ENCODE results near the gene CTNNBIP1.

DNA sequence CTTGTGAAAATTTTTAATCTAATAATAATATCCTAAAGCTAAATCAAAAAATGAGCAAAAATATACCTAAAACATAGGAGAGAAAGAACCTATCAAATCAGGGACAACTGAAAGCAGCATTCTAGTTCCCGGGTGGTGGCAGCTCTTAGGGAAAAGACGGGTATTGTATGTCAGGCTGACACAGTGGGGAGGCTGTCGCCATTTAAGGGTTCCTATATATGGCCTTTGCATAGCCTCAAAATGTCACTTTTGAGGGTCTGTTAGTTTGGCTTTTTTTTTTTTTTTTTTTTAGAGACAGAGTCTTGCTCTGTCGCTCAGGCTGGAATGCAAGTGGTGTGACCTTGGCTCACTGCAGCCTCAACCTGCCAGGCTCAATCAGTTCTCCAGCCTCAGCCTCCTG, 92.3 kb downstream of the CTNNBIP1 start:
- TF ChIP-seq, protein P1, sequence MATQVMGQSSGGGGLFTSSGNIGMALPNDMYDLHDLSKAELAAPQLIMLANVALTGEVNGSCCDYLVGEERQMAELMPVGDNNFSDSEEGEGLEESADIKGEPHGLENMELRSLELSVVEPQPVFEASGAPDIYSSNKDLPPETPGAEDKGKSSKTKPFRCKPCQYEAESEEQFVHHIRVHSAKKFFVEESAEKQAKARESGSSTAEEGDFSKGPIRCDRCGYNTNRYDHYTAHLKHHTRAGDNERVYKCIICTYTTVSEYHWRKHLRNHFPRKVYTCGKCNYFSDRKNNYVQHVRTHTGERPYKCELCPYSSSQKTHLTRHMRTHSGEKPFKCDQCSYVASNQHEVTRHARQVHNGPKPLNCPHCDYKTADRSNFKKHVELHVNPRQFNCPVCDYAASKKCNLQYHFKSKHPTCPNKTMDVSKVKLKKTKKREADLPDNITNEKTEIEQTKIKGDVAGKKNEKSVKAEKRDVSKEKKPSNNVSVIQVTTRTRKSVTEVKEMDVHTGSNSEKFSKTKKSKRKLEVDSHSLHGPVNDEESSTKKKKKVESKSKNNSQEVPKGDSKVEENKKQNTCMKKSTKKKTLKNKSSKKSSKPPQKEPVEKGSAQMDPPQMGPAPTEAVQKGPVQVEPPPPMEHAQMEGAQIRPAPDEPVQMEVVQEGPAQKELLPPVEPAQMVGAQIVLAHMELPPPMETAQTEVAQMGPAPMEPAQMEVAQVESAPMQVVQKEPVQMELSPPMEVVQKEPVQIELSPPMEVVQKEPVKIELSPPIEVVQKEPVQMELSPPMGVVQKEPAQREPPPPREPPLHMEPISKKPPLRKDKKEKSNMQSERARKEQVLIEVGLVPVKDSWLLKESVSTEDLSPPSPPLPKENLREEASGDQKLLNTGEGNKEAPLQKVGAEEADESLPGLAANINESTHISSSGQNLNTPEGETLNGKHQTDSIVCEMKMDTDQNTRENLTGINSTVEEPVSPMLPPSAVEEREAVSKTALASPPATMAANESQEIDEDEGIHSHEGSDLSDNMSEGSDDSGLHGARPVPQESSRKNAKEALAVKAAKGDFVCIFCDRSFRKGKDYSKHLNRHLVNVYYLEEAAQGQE (IDR thresholded peaks at IDR 0.05; ENCODE audit: borderline replicate concordance): no peak
- TF ChIP-seq EZH2 (IDR thresholded peaks at IDR 0.05; ENCODE audit: borderline replicate concordance, insufficient read depth, low read length, poor library complexity, severe bottlenecking) (no peak), EP300 (conservative IDR thresholded peaks at IDR 0.05; ENCODE audit: poor library complexity, severe bottlenecking) (no peak), POLR2AphosphoS5 (IDR thresholded peaks at IDR 0.05) (no peak), TAF1 (IDR thresholded peaks at IDR 0.05; ENCODE audit: low read depth) (no peak), MXI1 (conservative IDR thresholded peaks at IDR 0.05; ENCODE audit: poor library complexity, severe bottlenecking) (no peak), SMC3 (conservative IDR thresholded peaks at IDR 0.05; ENCODE audit: poor library complexity) (no peak), RAD21 (conservative IDR thresholded peaks at IDR 0.05) (no peak)
- TF ChIP-seq, protein P2, sequence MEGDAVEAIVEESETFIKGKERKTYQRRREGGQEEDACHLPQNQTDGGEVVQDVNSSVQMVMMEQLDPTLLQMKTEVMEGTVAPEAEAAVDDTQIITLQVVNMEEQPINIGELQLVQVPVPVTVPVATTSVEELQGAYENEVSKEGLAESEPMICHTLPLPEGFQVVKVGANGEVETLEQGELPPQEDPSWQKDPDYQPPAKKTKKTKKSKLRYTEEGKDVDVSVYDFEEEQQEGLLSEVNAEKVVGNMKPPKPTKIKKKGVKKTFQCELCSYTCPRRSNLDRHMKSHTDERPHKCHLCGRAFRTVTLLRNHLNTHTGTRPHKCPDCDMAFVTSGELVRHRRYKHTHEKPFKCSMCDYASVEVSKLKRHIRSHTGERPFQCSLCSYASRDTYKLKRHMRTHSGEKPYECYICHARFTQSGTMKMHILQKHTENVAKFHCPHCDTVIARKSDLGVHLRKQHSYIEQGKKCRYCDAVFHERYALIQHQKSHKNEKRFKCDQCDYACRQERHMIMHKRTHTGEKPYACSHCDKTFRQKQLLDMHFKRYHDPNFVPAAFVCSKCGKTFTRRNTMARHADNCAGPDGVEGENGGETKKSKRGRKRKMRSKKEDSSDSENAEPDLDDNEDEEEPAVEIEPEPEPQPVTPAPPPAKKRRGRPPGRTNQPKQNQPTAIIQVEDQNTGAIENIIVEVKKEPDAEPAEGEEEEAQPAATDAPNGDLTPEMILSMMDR (IDR thresholded peaks at IDR 0.05; ENCODE audit: poor library complexity, severe bottlenecking): no peak
